Stimulated activated CD4-positive, alpha-beta T cell treated with anti-CD3 and anti-CD28 coated beads, Interleukin-2, amount 100 ng/mL, for 48 hours (primary cell): ENCODE measurements around the gene KLHL22.
"Not testable (repeated sequence)": the region's sequence is repeated elsewhere in the genome, so short reads cannot be mapped to it uniquely, and the experiment has no call there.

Source experiments
- DNase-seq, 2 donors: peaks; one replicate each; pipeline ENCODE4 v3.0.0-alpha.2; 2020

KLHL22 gene

GRCh38 chr22:20396639-20397038 is 99.0 kb downstream of the KLHL22 start:
- no peak for DNase-seq

GRCh38 chr22:20395907-20396287 is 99.7 kb downstream of the KLHL22 start:
- no peak for DNase-seq

- DNase-seq: no peak
Observed at GRCh38 chr22:20395181-20395906, 100.3 kb downstream of the KLHL22 start.

GRCh38 chr22:20393705-20394476 is 101.7 kb downstream of the KLHL22 start, which contains the start of gene ZNF74:
Gene ZNF74 (plus strand): TSS chr22:20394151. CDS start chr22:20394629, 478 bp downstream.
- DNase-seq: peak; percentile 71

GRCh38 chr22:20392983-20393704 is 102.5 kb downstream of the KLHL22 start:
- no peak for DNase-seq

- DNase-seq: not testable (repeated sequence)
Observed at GRCh38 chr22:20392365-20392881, 103.2 kb downstream of the KLHL22 start.
